ENCODE data around the gene ZNF101.
"Not testable (repeated sequence)": the region's sequence is repeated elsewhere in the genome, so short reads cannot be mapped to it uniquely, and the experiment has no call there.

The ZNF101 gene

DNA sequence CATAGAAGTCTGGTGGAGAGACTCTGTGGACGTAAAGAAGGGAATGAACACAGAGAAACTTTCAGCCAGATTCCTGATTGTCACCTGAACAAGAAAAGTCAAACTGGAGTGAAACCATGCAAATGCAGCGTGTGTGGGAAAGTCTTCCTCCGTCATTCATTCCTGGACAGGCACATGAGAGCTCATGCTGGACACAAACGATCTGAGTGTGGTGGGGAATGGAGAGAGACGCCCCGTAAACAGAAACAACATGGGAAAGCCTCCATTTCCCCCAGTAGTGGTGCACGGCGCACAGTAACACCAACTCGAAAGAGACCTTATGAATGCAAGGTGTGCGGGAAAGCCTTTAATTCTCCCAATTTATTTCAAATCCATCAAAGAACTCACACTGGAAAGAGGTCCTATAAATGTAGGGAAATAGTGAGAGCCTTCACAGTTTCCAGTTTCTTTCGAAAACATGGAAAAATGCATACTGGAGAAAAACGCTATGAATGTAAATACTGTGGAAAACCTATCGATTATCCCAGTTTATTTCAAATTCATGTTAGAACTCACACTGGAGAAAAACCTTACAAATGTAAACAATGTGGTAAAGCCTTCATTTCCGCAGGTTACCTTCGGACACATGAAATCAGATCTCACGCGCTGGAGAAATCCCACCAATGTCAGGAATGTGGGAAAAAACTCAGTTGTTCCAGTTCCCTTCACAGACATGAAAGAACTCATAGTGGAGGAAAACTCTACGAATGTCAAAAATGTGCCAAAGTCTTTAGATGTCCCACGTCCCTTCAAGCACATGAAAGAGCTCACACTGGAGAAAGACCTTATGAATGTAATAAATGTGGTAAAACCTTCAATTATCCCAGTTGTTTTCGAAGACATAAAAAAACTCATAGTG lies 10.8 kb downstream of the ZNF101 start:
- Histone ChIP-seq H3K36me3 (ENCODE audit: insufficient read depth, low read length) (peaks cover 51% of the 10 kb centered on the region), H3K9me3 (ENCODE audit: low read depth, low read length) (peaks cover 11% of the 10 kb centered on the region), H3K9ac (ENCODE audit: insufficient read length) (no peak overlapping the region), H3K27ac (no peak overlapping the region), H3K4me3 (no peak overlapping the region)
- no peak for DNase-seq (ENCODE audit: low read depth, low spot score)
- TF ChIP-seq FOXP2 (optimal IDR thresholded peaks at IDR 0.05; ENCODE audit: control extremely low read depth, extremely low read length, insufficient read depth): no peak
- no peak for TF ChIP-seq POLR2AphosphoS5 (IDR thresholded peaks at IDR 0.05; ENCODE audit: borderline replicate concordance, low read depth, low read length)
- TF ChIP-seq EZH2 (IDR thresholded peaks at IDR 0.05): no peak

GRCh38 chr19:19686119-19686518 lies 17.5 kb downstream of the ZNF101 start:
- not testable (repeated sequence) for H3K9ac ChIP-seq (ENCODE audit: insufficient read length); DNase-seq (ENCODE audit: low read depth, low spot score); H3K27ac ChIP-seq; H3K4me3 ChIP-seq; H3K9me3 ChIP-seq (ENCODE audit: low read depth, low read length); H3K36me3 ChIP-seq (ENCODE audit: insufficient read depth, low read length)

DNA sequence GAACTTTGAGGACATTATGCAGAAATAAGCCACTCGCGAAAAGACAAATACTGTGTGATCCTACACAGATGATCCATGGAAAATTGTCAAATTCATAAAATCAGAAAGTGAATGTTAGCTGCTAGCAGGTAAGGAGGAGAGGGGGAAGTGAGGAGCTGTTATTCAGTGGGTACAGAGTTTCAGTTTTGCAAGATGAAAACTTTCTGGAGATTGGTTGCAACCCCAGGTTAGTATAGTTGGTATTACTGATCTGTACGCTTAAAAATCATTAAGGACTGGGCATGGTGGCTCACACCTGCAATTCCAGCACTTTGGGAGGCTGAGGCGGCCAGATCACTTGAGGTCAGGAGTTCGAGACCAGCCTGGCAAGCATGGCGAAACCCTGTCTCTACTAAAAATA lies 17.9 kb downstream of the ZNF101 start:
- Histone ChIP-seq H3K9me3 (ENCODE audit: low read depth, low read length) (no peaks in the 10 kb centered on the region), H3K9ac (ENCODE audit: insufficient read length) (no peak overlapping the region), H3K4me3 (no peak overlapping the region), H3K27ac (no peak overlapping the region), H3K36me3 (ENCODE audit: insufficient read depth, low read length) (no peaks in the 10 kb centered on the region)
- DNase-seq (ENCODE audit: low read depth, low spot score): no peak
- TF ChIP-seq POLR2AphosphoS5 (IDR thresholded peaks at IDR 0.05; ENCODE audit: borderline replicate concordance, low read depth, low read length) (no peak), EZH2 (IDR thresholded peaks at IDR 0.05) (no peak), FOXP2 (optimal IDR thresholded peaks at IDR 0.05; ENCODE audit: control extremely low read depth, extremely low read length, insufficient read depth) (no peak)

GRCh38 chr19:19687090-19687489 lies 18.5 kb downstream of the ZNF101 start:
- Histone ChIP-seq H3K36me3 (ENCODE audit: insufficient read depth, low read length) (no peaks in the 10 kb centered on the region), H3K9me3 (ENCODE audit: low read depth, low read length) (no peaks in the 10 kb centered on the region), H3K9ac (ENCODE audit: insufficient read length) (no peak overlapping the region), H3K4me3 (no peak overlapping the region), H3K27ac (no peak overlapping the region)
- TF ChIP-seq POLR2AphosphoS5 (IDR thresholded peaks at IDR 0.05; ENCODE audit: borderline replicate concordance, low read depth, low read length) (no peak), FOXP2 (optimal IDR thresholded peaks at IDR 0.05; ENCODE audit: control extremely low read depth, extremely low read length, insufficient read depth) (no peak), EZH2 (IDR thresholded peaks at IDR 0.05) (no peak)
- DNase-seq (ENCODE audit: low read depth, low spot score): no peak

DNA sequence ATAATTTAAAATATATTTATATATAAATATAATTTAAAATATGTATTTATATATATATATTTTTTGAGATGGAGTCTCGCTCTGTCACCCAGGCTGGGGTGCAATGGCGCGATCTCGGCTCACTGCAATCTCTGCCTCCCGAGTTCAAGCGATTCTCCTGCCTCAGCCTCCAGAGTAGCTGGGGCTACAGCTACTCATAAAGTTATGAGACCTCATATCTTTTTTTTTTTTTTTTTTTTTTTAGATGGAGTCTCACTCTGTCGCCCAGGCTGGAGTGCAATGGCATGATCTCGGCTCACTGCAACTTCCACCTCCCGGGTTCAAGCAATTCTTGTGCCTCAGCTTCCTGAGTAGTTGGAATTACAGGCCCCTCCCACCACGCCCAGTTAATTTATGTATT lies 20.4 kb downstream of the ZNF101 start:
- H3K4me3 ChIP-seq; H3K9ac ChIP-seq (ENCODE audit: insufficient read length); H3K36me3 ChIP-seq (ENCODE audit: insufficient read depth, low read length); DNase-seq (ENCODE audit: low read depth, low spot score); H3K9me3 ChIP-seq (ENCODE audit: low read depth, low read length); H3K27ac ChIP-seq: not testable (repeated sequence)

GRCh38 chr19:19691683-19692082 lies 23.0 kb downstream of the ZNF101 start:
- Histone ChIP-seq H3K36me3 (ENCODE audit: insufficient read depth, low read length) (no peaks in the 10 kb centered on the region), H3K4me3 (no peak overlapping the region), H3K9me3 (ENCODE audit: low read depth, low read length) (no peaks in the 10 kb centered on the region), H3K9ac (ENCODE audit: insufficient read length) (no peak overlapping the region), H3K27ac (no peak overlapping the region)
- TF ChIP-seq EZH2 (IDR thresholded peaks at IDR 0.05) (no peak), POLR2AphosphoS5 (IDR thresholded peaks at IDR 0.05; ENCODE audit: borderline replicate concordance, low read depth, low read length) (no peak), FOXP2 (optimal IDR thresholded peaks at IDR 0.05; ENCODE audit: control extremely low read depth, extremely low read length, insufficient read depth) (no peak)
- DNase-seq (ENCODE audit: low read depth, low spot score): no peak

DNA sequence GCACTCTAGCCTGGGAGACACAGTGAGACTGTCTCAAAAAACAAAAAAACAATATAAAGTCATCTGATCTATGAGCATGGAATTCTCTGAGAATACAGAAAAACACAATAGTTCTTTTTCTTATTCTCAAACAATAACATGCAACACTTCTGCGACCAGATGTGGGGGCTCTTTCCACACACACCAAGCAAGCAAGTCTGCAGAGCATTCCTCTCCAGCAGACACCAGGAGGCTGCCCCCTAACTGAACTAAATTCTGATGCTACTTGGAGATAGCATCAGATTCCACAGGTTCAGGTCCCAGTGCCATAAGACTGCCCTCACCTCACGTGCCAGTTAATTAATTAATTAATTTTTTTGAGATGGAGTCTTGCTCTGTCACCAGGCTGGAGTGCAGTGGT lies 27.7 kb downstream of the ZNF101 start:
- no peak overlapping the region for H3K27ac ChIP-seq
- H3K4me3 ChIP-seq: no peak overlapping the region
- no peak overlapping the region for H3K9ac ChIP-seq (ENCODE audit: insufficient read length)
- DNase-seq (ENCODE audit: low read depth, low spot score): no peak
- no peaks in the 10 kb centered on the region for H3K9me3 ChIP-seq (ENCODE audit: low read depth, low read length)
- no peaks in the 10 kb centered on the region for H3K36me3 ChIP-seq (ENCODE audit: insufficient read depth, low read length)
- no peak for TF ChIP-seq FOXP2 (optimal IDR thresholded peaks at IDR 0.05; ENCODE audit: control extremely low read depth, extremely low read length, insufficient read depth)

DNA sequence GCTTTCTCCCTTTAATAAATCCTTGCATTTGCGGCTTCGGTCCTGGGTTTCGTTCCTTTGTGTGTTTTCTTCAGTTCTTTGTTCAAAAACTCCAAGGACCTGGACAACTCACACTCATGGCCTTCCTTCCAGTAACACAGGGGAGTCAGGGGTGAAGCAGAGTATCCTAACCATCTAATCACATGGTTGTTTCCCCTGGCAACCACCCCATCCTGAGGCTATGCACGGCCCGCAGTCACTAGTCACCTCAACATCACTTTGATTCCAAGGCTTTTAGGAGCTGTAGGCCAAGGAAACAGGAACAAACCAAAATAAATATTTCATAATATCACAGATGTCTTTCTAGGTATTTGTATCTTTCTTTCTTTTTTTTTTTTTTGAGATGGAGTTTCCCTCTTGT lies 28.9 kb downstream of the ZNF101 start:
- Histone ChIP-seq H3K27ac (no peak overlapping the region), H3K9ac (ENCODE audit: insufficient read length) (no peak overlapping the region), H3K4me3 (no peak overlapping the region), H3K36me3 (ENCODE audit: insufficient read depth, low read length) (no peaks in the 10 kb centered on the region), H3K9me3 (ENCODE audit: low read depth, low read length) (no peaks in the 10 kb centered on the region)
- TF ChIP-seq EZH2 (IDR thresholded peaks at IDR 0.05) (no peak), POLR2AphosphoS5 (IDR thresholded peaks at IDR 0.05; ENCODE audit: borderline replicate concordance, low read depth, low read length) (no peak), FOXP2 (optimal IDR thresholded peaks at IDR 0.05; ENCODE audit: control extremely low read depth, extremely low read length, insufficient read depth) (no peak)
- no peak for DNase-seq (ENCODE audit: low read depth, low spot score)

DNA sequence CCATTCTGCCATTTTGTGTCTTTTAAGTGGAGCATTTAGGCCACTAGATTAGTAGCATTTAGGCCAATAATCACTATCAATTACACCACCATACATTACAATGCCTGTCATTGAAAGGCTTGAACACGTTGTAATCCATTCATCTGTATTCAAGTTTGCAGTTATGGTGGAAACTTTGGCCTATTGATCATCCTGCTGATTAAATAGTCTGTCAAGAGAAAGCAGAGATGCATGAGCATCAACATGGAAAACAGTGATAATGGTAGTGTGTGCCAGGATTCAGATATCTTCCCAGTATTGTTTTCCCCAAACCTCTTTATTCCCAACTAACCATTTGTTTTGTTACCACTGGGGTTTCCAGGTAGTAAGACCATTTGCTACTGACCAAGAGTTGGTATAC lies 31.9 kb downstream of the ZNF101 start:
- not testable (repeated sequence) for H3K4me3 ChIP-seq; H3K9me3 ChIP-seq (ENCODE audit: low read depth, low read length); H3K27ac ChIP-seq; DNase-seq (ENCODE audit: low read depth, low spot score); H3K36me3 ChIP-seq (ENCODE audit: insufficient read depth, low read length); H3K9ac ChIP-seq (ENCODE audit: insufficient read length)

Measured in SK-N-MC (cell line).